HG03432 (cell line): ENCODE results near the gene MVP.
"Not testable (repeated sequence)": the region's sequence is repeated elsewhere in the genome, so short reads cannot be mapped to it uniquely, and the experiment has no call there.

Experiments used
- ATAC-seq: cut with Tn5 transposase; IDR thresholded peaks from one replicate; pipeline ENCODE4 v1.9.1; 2021; ENCODE audit warnings: mild to moderate bottlenecking, moderate library complexity; ENCODE audit not compliant: unreplicated experiment

The MVP gene

DNA sequence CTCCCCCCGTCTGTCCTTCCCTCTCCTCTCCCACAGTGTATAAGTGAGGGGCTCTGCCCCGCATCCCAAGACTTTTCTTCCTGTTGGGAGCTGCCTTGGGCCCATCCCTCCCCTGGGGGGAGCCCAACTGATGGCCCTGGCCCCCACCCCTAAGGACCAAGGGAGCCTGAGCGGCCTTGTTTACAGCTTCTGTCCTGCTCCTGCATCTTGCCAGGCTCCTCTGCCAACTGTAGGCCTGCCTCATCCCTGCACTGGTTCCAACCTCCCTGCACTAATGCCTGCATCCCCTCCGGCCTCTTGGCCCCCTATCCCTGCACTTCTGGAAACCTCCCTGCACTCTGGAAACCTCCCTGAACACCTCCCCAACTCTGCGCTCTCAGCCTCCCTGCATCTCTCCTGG is 5.7 kb upstream of the MVP start:
- no peak for ATAC-seq

DNA sequence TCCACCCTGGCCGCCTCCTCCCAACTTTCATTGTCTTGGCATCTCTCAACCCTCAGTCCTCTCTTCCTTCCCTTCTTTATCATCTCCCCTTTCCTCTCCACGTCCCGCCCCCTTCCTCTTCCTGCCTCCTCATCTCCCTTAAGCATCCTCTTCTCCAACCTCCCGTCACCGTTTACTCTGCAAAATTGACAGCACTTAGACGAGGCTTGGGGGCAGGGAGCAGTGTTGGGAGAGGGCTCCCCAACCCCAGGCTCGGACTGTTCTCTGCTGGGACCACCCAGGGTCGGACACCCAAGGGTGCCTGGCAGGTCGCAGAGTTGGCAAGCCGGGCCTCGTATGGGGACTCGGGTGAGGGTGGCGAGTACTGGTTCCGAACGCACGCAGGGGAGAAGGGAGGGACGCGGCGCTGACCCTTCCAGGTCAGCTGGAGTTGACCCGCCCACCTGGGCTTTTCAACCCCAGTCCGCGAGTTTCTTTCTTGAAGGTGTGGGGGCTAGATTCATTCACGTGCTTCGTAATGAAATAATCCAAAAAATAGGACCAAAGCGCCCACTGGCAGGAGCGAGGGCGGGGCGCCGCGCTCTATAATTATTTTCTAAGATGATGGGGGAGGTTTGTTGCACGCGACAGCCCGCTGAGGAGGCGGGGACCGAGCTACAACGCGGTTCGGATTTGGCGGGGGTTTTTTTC is 5.1 kb upstream of the MVP start:
- ATAC-seq = no peak

DNA sequence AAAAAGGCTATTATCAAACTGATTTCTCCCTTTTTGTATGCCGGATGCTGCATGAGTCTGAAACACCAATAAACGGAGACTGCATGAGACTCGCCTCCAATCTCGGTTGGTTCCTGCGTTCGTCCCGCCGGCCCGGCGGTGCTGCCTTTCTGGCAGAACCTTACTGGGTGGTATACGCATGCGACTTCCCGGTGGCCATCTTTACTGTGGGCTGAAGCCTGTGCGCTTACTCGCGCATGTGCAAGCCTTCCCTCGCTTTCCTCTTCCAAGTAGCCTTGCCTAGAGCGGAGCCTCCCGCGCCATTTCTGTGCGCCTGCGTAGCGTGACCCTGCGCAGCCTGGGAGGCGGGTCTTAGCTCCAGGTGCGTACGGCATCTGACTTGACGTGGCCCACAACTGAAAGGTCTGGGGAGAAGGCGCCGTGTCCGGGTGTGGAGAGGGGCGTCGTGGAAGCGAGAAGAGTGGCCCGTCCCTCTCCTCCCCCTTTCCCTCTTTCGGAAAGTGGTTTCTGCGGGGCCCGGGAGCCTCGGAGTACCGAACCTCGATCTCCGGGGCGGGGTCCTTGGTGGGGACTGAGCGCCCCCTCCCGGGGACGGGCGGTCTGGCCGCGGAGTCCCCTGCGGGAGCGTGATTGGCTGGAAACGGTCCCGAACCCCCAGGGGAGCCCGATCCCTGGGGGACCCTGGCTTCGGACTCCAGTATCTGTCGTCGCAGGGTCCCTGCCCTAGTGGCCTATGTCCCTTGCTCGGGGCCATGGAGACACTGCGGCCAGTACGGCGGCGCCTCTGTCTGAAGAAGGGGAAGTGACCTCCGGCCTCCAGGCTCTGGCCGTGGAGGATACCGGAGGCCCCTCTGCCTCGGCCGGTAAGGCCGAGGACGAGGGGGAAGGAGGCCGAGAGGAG is 4.2 kb upstream of the MVP start, which contains the start of gene PAGR1:
Gene PAGR1, plus strand, starts transcription at position 360 of the 901 bp plus-strand sequence. Its CDS starts 374 bp downstream, at position 734.
- ATAC-seq = peak; percentile 65

DNA sequence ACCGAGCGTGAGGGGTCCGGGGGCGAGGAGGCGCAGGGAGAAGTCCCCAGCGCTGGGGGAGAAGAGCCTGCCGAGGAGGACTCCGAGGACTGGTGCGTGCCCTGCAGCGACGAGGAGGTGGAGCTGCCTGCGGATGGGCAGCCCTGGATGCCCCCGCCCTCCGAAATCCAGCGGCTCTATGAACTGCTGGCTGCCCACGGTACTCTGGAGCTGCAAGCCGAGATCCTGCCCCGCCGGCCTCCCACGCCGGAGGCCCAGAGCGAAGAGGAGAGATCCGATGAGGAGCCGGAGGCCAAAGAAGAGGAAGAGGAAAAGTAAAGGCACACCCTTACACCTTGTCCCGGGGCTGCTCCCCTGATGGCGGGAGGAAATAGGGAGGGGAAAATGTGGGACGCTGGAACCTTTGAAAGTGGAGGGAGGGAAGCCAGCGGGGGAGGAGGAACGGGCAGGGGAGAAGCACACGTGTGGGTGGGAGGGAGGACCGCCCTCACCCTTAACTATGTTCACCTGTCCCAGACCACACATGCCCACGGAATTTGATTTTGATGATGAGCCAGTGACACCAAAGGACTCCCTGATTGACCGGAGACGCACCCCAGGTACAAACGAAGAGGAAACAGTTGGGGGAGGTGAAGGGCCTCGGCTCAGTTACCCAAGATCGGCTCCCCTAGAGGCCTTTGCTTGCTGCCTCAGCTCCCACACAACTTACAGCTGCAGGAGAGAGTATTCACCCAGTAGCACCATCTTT is 3.4 kb upstream of the MVP start:
- peak; percentile 18 for ATAC-seq

DNA sequence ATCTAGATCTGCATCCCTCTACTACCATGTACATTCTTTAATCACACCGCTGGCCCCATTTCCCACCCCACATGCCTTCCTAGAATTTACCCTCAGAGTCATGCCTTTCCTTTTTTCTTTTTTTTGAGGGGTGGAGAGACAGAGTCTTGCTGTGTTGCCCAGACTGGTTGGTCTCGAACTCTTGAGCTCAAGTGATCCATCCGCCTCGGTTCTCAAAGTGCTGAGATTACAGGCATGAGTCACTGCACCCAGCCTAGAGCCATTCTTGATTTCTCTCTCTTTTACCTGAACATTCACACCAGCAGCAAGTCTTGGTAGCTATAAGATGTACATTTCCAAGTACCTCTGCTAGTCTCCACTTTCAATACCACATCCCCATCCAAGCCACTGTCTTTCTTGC is 2.2 kb upstream of the MVP start:
- ATAC-seq = no peak

- ATAC-seq = no peak
These were observed 756 bp upstream of the MVP start for GRCh38 chr16:29819506-29819905.

DNA sequence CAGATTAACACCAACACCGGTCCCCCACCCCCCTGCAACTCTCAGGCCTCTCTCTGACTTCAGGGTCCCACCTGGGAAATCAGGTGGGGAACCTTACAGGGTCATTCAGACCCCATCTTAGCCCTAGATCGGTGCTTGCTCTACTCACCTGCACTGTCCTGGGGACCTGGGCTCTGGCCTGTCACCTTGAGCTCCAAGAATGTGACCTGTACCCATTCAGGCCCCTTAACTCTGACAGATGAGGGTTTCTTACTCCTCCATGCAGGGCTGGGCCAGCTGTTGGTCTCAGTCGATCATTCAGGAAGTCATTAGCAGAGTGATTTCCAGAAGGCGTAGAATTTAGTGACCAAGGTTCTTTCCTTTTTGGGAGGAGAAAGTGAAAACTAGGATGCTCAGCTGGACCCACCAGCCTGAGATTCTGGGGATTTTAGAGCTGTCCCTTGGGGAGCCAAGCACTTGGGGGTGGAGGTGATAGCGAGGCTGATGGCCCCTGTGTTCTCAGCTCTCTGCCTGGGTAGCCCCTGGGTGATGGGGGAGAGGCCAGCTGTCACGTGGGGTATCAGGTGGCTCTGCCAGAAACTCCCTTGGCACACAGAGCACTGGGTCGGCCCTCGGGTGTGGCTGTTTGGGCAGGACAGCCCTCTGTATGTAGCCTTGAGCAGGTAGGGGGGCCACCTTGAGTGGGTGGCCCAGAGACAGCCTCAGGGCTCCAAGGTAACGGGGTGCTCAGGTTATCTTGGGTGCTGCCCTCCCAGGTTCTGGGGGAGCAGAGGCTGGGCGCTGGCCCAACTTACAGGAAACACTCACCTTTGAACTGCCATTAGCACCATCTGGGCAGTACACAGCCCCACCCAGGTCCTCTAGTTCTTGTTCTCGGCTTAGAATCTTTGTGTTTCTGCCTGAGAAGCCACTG is 724 bp downstream of the MVP start:
- peak; percentile 48 for ATAC-seq

GRCh38 chr16:29821643-29822115 is 1.4 kb downstream of the MVP start:
- ATAC-seq = no peak

- no peak for ATAC-seq
These were observed 4.4 kb downstream of the MVP start for GRCh38 chr16:29824589-29825144.

- no peak for ATAC-seq
These were observed 5.1 kb downstream of the MVP start for GRCh38 chr16:29825145-29826044.

GRCh38 chr16:29826342-29826695 is 6.1 kb downstream of the MVP start:
- no peak for ATAC-seq

GRCh38 chr16:29830774-29831173 is 10.5 kb downstream of the MVP start:
- ATAC-seq = no peak

GRCh38 chr16:29831490-29831889 is 11.2 kb downstream of the MVP start:
- ATAC-seq = no peak

- not testable (repeated sequence) for ATAC-seq
These were observed 13.0 kb downstream of the MVP start for GRCh38 chr16:29833219-29833618.

DNA sequence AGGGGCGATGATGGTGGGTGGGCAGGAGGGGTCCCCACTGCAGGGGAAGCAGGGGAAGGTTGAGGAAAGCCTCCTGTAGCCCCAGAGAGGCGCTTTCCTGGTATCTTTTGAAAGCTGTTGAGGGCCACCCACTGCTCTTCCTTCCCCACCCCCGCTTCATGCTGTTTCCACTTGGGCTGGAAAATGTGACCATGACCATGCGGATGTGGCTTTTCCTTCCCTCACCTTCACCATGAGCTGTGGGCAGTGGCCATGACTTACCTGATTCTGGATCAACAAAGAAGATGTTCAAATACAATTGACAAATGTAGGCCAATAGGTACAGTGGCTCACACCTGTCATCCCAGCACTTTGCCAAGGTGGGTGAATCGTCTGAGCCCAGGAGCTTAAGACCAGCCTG is 13.8 kb downstream of the MVP start:
- ATAC-seq = no peak

DNA sequence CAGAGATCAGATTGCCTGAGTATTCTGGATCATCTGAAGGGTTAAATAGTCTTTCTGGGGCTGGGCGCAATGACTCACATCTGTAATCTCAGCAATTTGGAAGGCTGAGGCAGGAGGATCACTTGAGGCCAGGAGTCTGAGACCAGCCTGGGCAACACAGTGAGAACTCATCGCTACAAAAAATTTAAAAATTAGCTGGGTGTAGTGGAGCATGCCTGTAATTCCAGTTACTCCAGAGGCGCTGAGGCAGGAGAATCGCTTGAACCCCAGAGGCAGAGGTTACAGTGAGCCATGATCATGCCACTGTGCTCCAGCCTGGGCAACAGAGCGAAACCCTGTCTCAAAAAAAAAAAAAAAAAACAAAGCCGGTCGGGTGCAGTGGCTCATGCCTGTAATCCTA is 15.7 kb downstream of the MVP start:
- no peak for ATAC-seq

- ATAC-seq = no peak
These were observed 16.4 kb downstream of the MVP start for GRCh38 chr16:29836623-29837022.

GRCh38 chr16:29837841-29838240 is 17.6 kb downstream of the MVP start:
- no peak for ATAC-seq

DNA sequence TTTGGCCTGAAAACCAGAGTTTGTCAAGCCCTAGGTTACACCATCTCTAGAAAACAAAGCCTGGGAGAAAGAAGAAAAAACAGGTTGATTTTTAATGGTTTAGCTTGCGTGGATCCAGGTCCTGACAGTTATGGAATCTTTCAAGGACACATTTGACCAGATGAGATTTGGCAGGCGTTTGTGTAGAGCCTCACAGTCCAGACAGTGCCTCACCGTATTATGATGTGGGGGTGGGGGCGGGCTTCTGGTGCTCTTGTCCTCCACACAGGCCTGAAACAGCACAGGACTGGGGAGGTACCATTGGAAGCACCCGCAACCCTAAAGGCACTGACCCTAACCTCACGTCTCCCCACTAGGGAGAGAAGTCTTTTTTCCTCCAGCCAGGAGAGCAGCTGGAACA is 19.6 kb downstream of the MVP start:
- no peak for ATAC-seq
